ENCODE measurements around the gene OR2AT4.
A peak's percentile ranks its signal among the peaks of the same experiment; 100 is the strongest.
"Not testable (repeated sequence)": the region's sequence is repeated elsewhere in the genome, so short reads cannot be mapped to it uniquely, and the experiment has no call there.

Gene OR2AT4

GRCh38 chr11:75103380-75104026 lies 6.8 kb upstream of the OR2AT4 start:
- DNase-seq (ENCODE audit: low spot score) = no peak

- no peak for DNase-seq (ENCODE audit: low spot score)
Measured at GRCh38 chr11:75101424-75102128, 4.9 kb upstream of the OR2AT4 start.

GRCh38 chr11:75100314-75100713 lies 3.6 kb upstream of the OR2AT4 start:
- DNase-seq (ENCODE audit: low spot score) = peak; percentile 21

GRCh38 chr11:75099635-75100034 lies 3.0 kb upstream of the OR2AT4 start:
- DNase-seq (ENCODE audit: low spot score) = no peak

- not testable (repeated sequence) for DNase-seq (ENCODE audit: low spot score)
Measured at GRCh38 chr11:75098835-75099439, 2.3 kb upstream of the OR2AT4 start.

- DNase-seq (ENCODE audit: low spot score) = not testable (repeated sequence)
Measured at GRCh38 chr11:75098181-75098580, 1.5 kb upstream of the OR2AT4 start.

GRCh38 chr11:75097173-75097557 lies 489 bp upstream of the OR2AT4 start:
- no peak for DNase-seq (ENCODE audit: low spot score)

- DNase-seq (ENCODE audit: low spot score) = not testable (repeated sequence)
Measured at GRCh38 chr11:75094382-75094781, 2.3 kb downstream of the OR2AT4 start.

- DNase-seq (ENCODE audit: low spot score) = no peak
Measured at GRCh38 chr11:75090671-75091177, 6.0 kb downstream of the OR2AT4 start.

- DNase-seq (ENCODE audit: low spot score) = no peak
Measured at GRCh38 chr11:75087319-75088305, 9.1 kb downstream of the OR2AT4 start.

GRCh38 chr11:75084883-75085282 lies 11.8 kb downstream of the OR2AT4 start:
- DNase-seq (ENCODE audit: low spot score) = no peak

GRCh38 chr11:75083217-75083605 lies 13.5 kb downstream of the OR2AT4 start:
- no peak for DNase-seq (ENCODE audit: low spot score)

- DNase-seq (ENCODE audit: low spot score) = no peak
Measured at GRCh38 chr11:75082601-75083216, 14.0 kb downstream of the OR2AT4 start.

- no peak for DNase-seq (ENCODE audit: low spot score)
Measured at GRCh38 chr11:75079546-75079945, 17.1 kb downstream of the OR2AT4 start.

- no peak for DNase-seq (ENCODE audit: low spot score)
Measured at GRCh38 chr11:75078233-75078632, 18.4 kb downstream of the OR2AT4 start.

- no peak for DNase-seq (ENCODE audit: low spot score)
Measured at GRCh38 chr11:75077316-75077715, 19.4 kb downstream of the OR2AT4 start.

GRCh38 chr11:75076671-75077070 lies 20.0 kb downstream of the OR2AT4 start:
- DNase-seq (ENCODE audit: low spot score) = no peak

- peak; percentile 32 for DNase-seq (ENCODE audit: low spot score)
Measured at GRCh38 chr11:75073459-75074190, 23.1 kb downstream of the OR2AT4 start.

- no peak for DNase-seq (ENCODE audit: low spot score)
Measured at GRCh38 chr11:75072582-75072981, 24.1 kb downstream of the OR2AT4 start.

GRCh38 chr11:75069473-75069872 lies 27.2 kb downstream of the OR2AT4 start:
- no peak for DNase-seq (ENCODE audit: low spot score)

GRCh38 chr11:75068993-75069392 lies 27.7 kb downstream of the OR2AT4 start:
- DNase-seq (ENCODE audit: low spot score) = no peak

Measured in HuH-7 (cell line).